HEK293 (cell line): ENCODE data around the gene SLC24A5.

Experiments
- CTCF ChIA-PET: fragments of 350-600 bp; formaldehyde crosslinking; extraction: SDS; loops from one replicate; lab custom pipeline; 2021; ENCODE audit warnings: antibody characterized with exemption; lab: Yijun Ruan, JAX
- POLR2A ChIA-PET: fragments of 300-600 bp; formaldehyde crosslinking; extraction: SDS; loops from one replicate; lab custom pipeline; 2020; ENCODE audit warnings: antibody characterized with exemption, inconsistent platforms; lab: Yijun Ruan, JAX
- H3K27ac ChIP-seq: fragments of 200-500 bp; sonication (Bioruptor generic); 2 replicates; pipeline ENCODE4 v1.5.1; 2014; ENCODE audit warnings: low read depth, low read length, control low read depth, inconsistent platforms; ENCODE audit errors: extremely low read depth
- H3K36me3 ChIP-seq, 2 experiments: fragments of 200-500 bp in 1 of 2; sonication (Bioruptor generic) in 1 of 2; 1 replicate in 1 of 2; 2 replicates in 1 of 2; pipeline ENCODE4 v1.5.1; 2014 to 2017; ENCODE audit warnings: inconsistent platforms in 2 of 2, low read length in 2 of 2; ENCODE audit not compliant: control insufficient read depth in 2 of 2, insufficient read depth in 1 of 2
- H3K4me1 ChIP-seq: fragments of 200-500 bp; sonication (Bioruptor generic); 2 replicates; pipeline ENCODE4 v1.5.1; 2014; ENCODE audit warnings: mild to moderate bottlenecking, low read length, inconsistent platforms; ENCODE audit not compliant: control insufficient read depth, insufficient read depth
- H3K4me3 ChIP-seq: 2 replicates; pipeline ENCODE4 v1.5.1; 2011; ENCODE audit warnings: low read depth, mild to moderate bottlenecking, control low read depth, low read length, moderate library complexity
- H3K9me3 ChIP-seq: fragments of 200-500 bp; sonication (Bioruptor generic); 2 replicates; pipeline ENCODE4 v1.5.1; 2014; ENCODE audit warnings: low read depth, low read length, inconsistent platforms; ENCODE audit not compliant: control insufficient read depth, insufficient read depth
- CTCF ChIP-seq: fragments of 450-650 bp; formaldehyde crosslinking; IDR thresholded peaks from 2 replicates; pipeline ENCODE4 v1.5.1; 2016; ENCODE audit warnings: missing biosample characterization, missing genetic modification characterization
- OSR2 ChIP-seq: fragments of 450-650 bp; formaldehyde crosslinking; IDR thresholded peaks from 2 replicates; pipeline ENCODE4 v1.5.1; 2016; ENCODE audit warnings: missing biosample characterization, missing genetic modification characterization
- OVOL3 ChIP-seq: fragments of 450-650 bp; formaldehyde crosslinking; IDR thresholded peaks from 2 replicates; pipeline ENCODE4 v1.5.1; 2016; ENCODE audit warnings: missing biosample characterization, missing genetic modification characterization
- PRDM2 ChIP-seq: fragments of 450-650 bp; formaldehyde crosslinking; IDR thresholded peaks from 2 replicates; pipeline ENCODE4 v1.5.1; 2016; ENCODE audit warnings: missing biosample characterization, missing genetic modification characterization, borderline replicate concordance
- REST ChIP-seq: fragments of 450-650 bp; formaldehyde crosslinking; IDR thresholded peaks from 2 replicates; pipeline ENCODE4 v1.5.1; 2016; ENCODE audit warnings: missing biosample characterization, missing genetic modification characterization
- SCRT2 ChIP-seq: fragments of 450-650 bp; formaldehyde crosslinking; IDR thresholded peaks from 2 replicates; pipeline ENCODE4 v1.5.1; 2016; ENCODE audit warnings: missing biosample characterization, missing genetic modification characterization
- SP2 ChIP-seq: fragments of 450-650 bp; formaldehyde crosslinking; IDR thresholded peaks from 2 replicates; pipeline ENCODE4 v1.5.1; 2016; ENCODE audit warnings: missing biosample characterization, missing genetic modification characterization
- TCF7L2 ChIP-seq: IDR thresholded peaks from 2 replicates; pipeline ENCODE4 v1.6.1; 2011; ENCODE audit warnings: low read depth, mild to moderate bottlenecking, inconsistent platforms, low read length, moderate library complexity, borderline replicate concordance
- YY2 ChIP-seq: fragments of 450-650 bp; formaldehyde crosslinking; IDR thresholded peaks from 2 replicates; pipeline ENCODE4 v1.5.1; 2016; ENCODE audit warnings: missing biosample characterization, missing genetic modification characterization
- ZEB2 ChIP-seq: fragments of 450-650 bp; formaldehyde crosslinking; IDR thresholded peaks from 2 replicates; pipeline ENCODE4 v1.5.1; 2016; ENCODE audit warnings: missing biosample characterization, missing genetic modification characterization
- ZIC2 ChIP-seq: fragments of 450-650 bp; formaldehyde crosslinking; IDR thresholded peaks from 2 replicates; pipeline ENCODE4 v1.5.1; 2016; ENCODE audit warnings: missing biosample characterization, missing genetic modification characterization
- ZNF184 ChIP-seq: fragments of 450-650 bp; IDR thresholded peaks from 2 replicates; pipeline ENCODE4 v1.5.1; 2018; ENCODE audit warnings: missing biosample characterization, mild to moderate bottlenecking, missing genetic modification characterization
- ZNF449 ChIP-seq: fragments of 450-650 bp; formaldehyde crosslinking; IDR thresholded peaks from 2 replicates; pipeline ENCODE4 v1.5.1; 2017; ENCODE audit warnings: missing biosample characterization, mild to moderate bottlenecking, missing genetic modification characterization, moderate library complexity
- ZNF555 ChIP-seq: fragments of 450-650 bp; formaldehyde crosslinking; conservative IDR thresholded peaks from 2 replicates; pipeline ENCODE4 v1.5.1; 2017; ENCODE audit warnings: missing biosample characterization, mild to moderate bottlenecking, missing genetic modification characterization, inconsistent platforms
- ZNF561 ChIP-seq: fragments of 450-650 bp; IDR thresholded peaks from 2 replicates; pipeline ENCODE4 v1.5.1; 2018; ENCODE audit warnings: missing biosample characterization, missing genetic modification characterization, borderline replicate concordance
- ZNF654 ChIP-seq: fragments of 450-650 bp; formaldehyde crosslinking; IDR thresholded peaks from 2 replicates; pipeline ENCODE4 v1.5.1; 2016; ENCODE audit warnings: low read depth, missing biosample characterization, missing genetic modification characterization

Gene SLC24A5

GRCh38 chr15:48084759-48085590 is 35.8 kb upstream of the SLC24A5 start:
- Histone ChIP-seq H3K27ac (no peak overlapping the region), H3K4me1 (no peaks in the 10 kb centered on the region), H3K36me3 (no peaks in the 10 kb centered on the region), H3K9me3 (no peaks in the 10 kb centered on the region), H3K4me3 (no peak overlapping the region)
- POLR2A ChIA-PET, result interaction anchor here (0.6 kb wide), 1 partner anchor 22 kb away, joined by 6 read pairs; no protein-coding TSS in a partner anchor
- CTCF ChIA-PET, result interaction anchor here (0.7 to 1.6 kb wide), 9 partner anchors 8 to 889 kb away, joined by 3 to 15 read pairs (median 4); no protein-coding TSS in a partner anchor
- TF ChIP-seq CTCF, result peak; percentile 30; the same call in 1 of the 2 replicates
- TF ChIP-seq SCRT2, result peak; percentile 44; the same call in 1 of the 2 replicates
- TF ChIP-seq ZNF555 (tag by site-specific recombination), result no peak
- TF ChIP-seq ZNF654 (tag by site-specific recombination), result peak; percentile 36
- no peak for TF ChIP-seq OVOL3 (tag by site-specific recombination)
- no peak for TF ChIP-seq ZNF561 (tag by site-specific recombination)
- no peak for TF ChIP-seq PRDM2 (tag by site-specific recombination)
- TF ChIP-seq SP2 (tag by site-specific recombination), result no peak

- CTCF ChIA-PET, result interaction anchor here (0.7 to 1.6 kb wide), 7 partner anchors 8 to 374 kb away, joined by 3 to 15 read pairs (median 4); no protein-coding TSS in a partner anchor
- Histone ChIP-seq H3K27ac (no peak overlapping the region), H3K9me3 (no peaks in the 10 kb centered on the region), H3K4me3 (no peak overlapping the region), H3K4me1 (peaks cover 5% of the 10 kb centered on the region), H3K36me3 (no peaks in the 10 kb centered on the region)
- TF ChIP-seq TCF7L2, result no peak
- no peak for TF ChIP-seq YY2
- no peak for TF ChIP-seq ZEB2 (tag by site-specific recombination)
- POLR2A ChIA-PET, result interaction anchor here (0.6 kb wide), 1 partner anchor 23 kb away, joined by 6 read pairs; no protein-coding TSS in a partner anchor
These were observed 35.2 kb upstream of the SLC24A5 start for GRCh38 chr15:48085591-48085930.

- ChIA-PET CTCF (interaction anchor here (1.3 to 1.4 kb wide), 2 partner anchors 11 to 26 kb away, joined by 3 to 4 read pairs; no protein-coding TSS in a partner anchor), POLR2A (interaction anchor here (0.6 kb wide), 1 partner anchor 24 kb away, joined by 6 read pairs; no protein-coding TSS in a partner anchor)
- H3K36me3 ChIP-seq, result no peaks in the 10 kb centered on the region
- no peak overlapping the region for H3K4me3 ChIP-seq
- peaks cover 6% of the 10 kb centered on the region for H3K4me1 ChIP-seq
- H3K27ac ChIP-seq, result no peak overlapping the region
- no peaks in the 10 kb centered on the region for H3K9me3 ChIP-seq
- TF ChIP-seq ZIC2 (tag by site-specific recombination), result no peak
- no peak for TF ChIP-seq REST (tag by site-specific recombination)
- TF ChIP-seq ZNF449 (tag by site-specific recombination), result no peak
- no peak for TF ChIP-seq OSR2 (tag by site-specific recombination)
- no peak for TF ChIP-seq ZNF184 (tag by site-specific recombination)
These were observed 34.7 kb upstream of the SLC24A5 start for GRCh38 chr15:48086133-48086532.
